Sigmoid colon (tissue), 3 donors: ENCODE measurements around the gene AMFR.

Experiments
- POLR2A ChIP-seq, 2 donors: fragments of 450-650 bp; IDR thresholded peaks; one replicate each; pipeline ENCODE4 v1.6.1; 2016; ENCODE audit warnings: antibody characterized with exemption in 2 of 2, mild to moderate bottlenecking in 2 of 2, moderate library complexity in 2 of 2
- TF ChIP-seq, protein P1 (sequence below), 4 experiments: fragments of 450-650 bp in 3 of 4; fragments of 200-600 bp in 1 of 4; IDR thresholded peaks; one replicate each; pipeline ENCODE4 v1.5.1; 2016 to 2019; ENCODE audit warnings: antibody characterized with exemption in 4 of 4, mild to moderate bottlenecking in 3 of 4, moderate library complexity in 2 of 4

DNA sequence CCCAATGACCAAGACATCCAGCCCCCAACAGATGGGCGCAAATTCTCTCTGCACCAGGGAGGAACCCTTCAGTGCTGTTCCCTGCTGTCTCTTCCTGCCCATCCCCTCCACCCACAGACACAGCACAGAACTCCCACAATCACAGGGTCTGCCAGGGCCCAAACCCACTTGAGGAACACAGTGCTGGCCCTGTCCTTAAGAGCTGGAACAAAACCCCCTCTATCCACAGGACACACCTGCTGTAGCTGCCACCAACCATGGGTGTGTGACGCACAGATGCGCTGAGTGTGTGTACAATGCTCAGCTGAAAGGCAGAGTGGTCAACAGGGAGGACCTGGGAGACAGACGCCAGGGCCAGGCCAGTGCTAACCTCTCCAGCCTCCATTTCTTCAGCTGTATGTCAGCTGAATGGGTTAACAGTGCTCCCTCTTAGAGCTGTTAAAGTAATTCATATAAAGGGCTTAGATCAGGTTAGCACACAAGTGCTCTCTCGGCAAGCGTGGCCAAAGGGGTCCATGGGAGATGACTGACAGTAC is 62.1 kb downstream of the AMFR start:
- TF ChIP-seq, protein P1, sequence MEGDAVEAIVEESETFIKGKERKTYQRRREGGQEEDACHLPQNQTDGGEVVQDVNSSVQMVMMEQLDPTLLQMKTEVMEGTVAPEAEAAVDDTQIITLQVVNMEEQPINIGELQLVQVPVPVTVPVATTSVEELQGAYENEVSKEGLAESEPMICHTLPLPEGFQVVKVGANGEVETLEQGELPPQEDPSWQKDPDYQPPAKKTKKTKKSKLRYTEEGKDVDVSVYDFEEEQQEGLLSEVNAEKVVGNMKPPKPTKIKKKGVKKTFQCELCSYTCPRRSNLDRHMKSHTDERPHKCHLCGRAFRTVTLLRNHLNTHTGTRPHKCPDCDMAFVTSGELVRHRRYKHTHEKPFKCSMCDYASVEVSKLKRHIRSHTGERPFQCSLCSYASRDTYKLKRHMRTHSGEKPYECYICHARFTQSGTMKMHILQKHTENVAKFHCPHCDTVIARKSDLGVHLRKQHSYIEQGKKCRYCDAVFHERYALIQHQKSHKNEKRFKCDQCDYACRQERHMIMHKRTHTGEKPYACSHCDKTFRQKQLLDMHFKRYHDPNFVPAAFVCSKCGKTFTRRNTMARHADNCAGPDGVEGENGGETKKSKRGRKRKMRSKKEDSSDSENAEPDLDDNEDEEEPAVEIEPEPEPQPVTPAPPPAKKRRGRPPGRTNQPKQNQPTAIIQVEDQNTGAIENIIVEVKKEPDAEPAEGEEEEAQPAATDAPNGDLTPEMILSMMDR (IDR thresholded peaks at IDR 0.05), result no peak
- no peak for TF ChIP-seq POLR2A (IDR thresholded peaks at IDR 0.05)
